Measurements from ENCODE around the gene BRIP1. TPM values are rescaled to one million over a fixed set of nuclear protein-coding genes. Genes with fewer than 3 reads are reported as not detected.

The BRIP1 gene
- total and polyA plus RNA-seq, 10 of the 15 experiments (the other 5 are each of a cell fraction or from before 2014, with no cell fraction given) = 4.0 to 24.2 (median 12.8) TPM

DNA sequence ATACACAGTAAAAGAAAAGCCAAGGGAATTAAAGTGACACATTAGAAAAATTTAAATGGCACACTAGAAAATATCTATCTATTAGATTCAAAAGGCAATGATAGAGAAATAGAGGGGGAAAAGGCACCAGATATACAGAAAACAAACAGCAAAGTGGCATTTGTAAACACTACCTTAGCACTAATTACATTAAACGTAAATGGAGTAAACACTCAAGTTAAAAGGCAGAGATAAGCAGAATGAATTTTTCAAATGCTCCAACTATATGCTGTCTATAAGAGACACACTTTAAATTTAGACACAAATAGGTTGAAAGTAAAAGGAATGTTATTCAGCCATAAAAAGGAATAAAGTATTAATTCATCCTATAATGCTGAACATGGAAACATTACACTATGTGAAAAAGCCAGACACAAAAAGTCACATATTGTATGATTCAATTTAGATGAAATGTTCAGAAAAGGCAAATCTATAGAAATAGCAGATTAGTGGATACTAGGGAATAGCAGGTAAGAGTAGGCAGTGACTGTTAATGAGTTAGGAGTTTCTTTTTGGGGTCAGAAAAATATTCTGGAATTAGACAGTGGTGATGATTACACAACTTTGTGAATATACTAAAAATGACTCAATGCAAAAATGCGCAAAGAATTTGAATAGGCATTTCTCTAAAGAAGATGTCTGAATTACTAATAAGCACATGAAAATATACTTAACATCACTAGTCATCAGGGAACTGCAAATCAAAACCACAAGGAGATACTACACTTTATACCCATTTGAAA is 92.4 kb downstream of the BRIP1 start:
- no peak for FAIRE-seq
- H3K27ac ChIP-seq (ENCODE audit: control insufficient read depth, insufficient read depth) = no peak overlapping the region
- no peaks in the 10 kb centered on the region for H3K27me3 ChIP-seq (replicated peaks in 1 of 2; ENCODE audit: control insufficient read depth in 2 of 2, insufficient read depth in 2 of 2, low read length in 1 of 2)
- H2AFZ ChIP-seq (ENCODE audit: control insufficient read depth, low read depth, low read length) = no peak overlapping the region
- intact Hi-C loops (cut with micrococcal nuclease; ENCODE audit: unreplicated experiment) = no loop called here
- no peak for ATAC-seq
- TF ChIP-seq, protein P1, sequence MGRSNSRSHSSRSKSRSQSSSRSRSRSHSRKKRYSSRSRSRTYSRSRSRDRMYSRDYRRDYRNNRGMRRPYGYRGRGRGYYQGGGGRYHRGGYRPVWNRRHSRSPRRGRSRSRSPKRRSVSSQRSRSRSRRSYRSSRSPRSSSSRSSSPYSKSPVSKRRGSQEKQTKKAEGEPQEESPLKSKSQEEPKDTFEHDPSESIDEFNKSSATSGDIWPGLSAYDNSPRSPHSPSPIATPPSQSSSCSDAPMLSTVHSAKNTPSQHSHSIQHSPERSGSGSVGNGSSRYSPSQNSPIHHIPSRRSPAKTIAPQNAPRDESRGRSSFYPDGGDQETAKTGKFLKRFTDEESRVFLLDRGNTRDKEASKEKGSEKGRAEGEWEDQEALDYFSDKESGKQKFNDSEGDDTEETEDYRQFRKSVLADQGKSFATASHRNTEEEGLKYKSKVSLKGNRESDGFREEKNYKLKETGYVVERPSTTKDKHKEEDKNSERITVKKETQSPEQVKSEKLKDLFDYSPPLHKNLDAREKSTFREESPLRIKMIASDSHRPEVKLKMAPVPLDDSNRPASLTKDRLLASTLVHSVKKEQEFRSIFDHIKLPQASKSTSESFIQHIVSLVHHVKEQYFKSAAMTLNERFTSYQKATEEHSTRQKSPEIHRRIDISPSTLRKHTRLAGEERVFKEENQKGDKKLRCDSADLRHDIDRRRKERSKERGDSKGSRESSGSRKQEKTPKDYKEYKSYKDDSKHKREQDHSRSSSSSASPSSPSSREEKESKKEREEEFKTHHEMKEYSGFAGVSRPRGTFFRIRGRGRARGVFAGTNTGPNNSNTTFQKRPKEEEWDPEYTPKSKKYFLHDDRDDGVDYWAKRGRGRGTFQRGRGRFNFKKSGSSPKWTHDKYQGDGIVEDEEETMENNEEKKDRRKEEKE (IDR thresholded peaks at IDR 0.05) = no peak
- TF ChIP-seq KDM1A (IDR thresholded peaks at IDR 0.05; ENCODE audit: borderline replicate concordance) = no peak
- peak; percentile 56 for TF ChIP-seq NFXL1 (IDR thresholded peaks at IDR 0.05; ENCODE audit: borderline replicate concordance)
- TF ChIP-seq JUNB (IDR thresholded peaks at IDR 0.05) = no peak
- H3K79me2 ChIP-seq (ENCODE audit: control insufficient read depth, insufficient read depth, low read length) = no peaks in the 10 kb centered on the region
- RAD21 ChIA-PET (ENCODE audit: unreplicated experiment) = no interaction called here
- SMC1A ChIA-PET (ENCODE audit: uncharacterized antibody, unreplicated experiment) = interaction anchor here (1.4 kb wide), 1 partner anchor 9 kb away, joined by 6 read pairs; no protein-coding TSS in a partner anchor
- H3K4me3 ChIP-seq = no peak overlapping the region
- no peak overlapping the region for H3K4me2 ChIP-seq (ENCODE audit: control insufficient read depth, insufficient read depth)
- peaks cover 5% of the 10 kb centered on the region; the same call in 2 of the 3 replicates for H3K9me3 ChIP-seq (replicated peaks; ENCODE audit: control insufficient read depth, insufficient read depth, low read length)
- in situ Hi-C loops (cut with MboI) = no loop called here
- CTCF ChIA-PET = no interaction called here
- WGBS (ENCODE audit: insufficient coverage, insufficient replicate concordance, low lambda C conversion rate, missing lambda C conversion rate) = 94% methylated on average over 2 of the region's 2 CpGs
- no peak overlapping the region for H3K9ac ChIP-seq (ENCODE audit: control insufficient read depth, insufficient read depth, low read length)
- POLR2A ChIA-PET = no interaction called here
- H3K4me1 ChIP-seq (ENCODE audit: control insufficient read depth, insufficient read depth, low read length) = no peaks in the 10 kb centered on the region
- no peaks in the 10 kb centered on the region for H4K20me1 ChIP-seq (ENCODE audit: control insufficient read depth, insufficient read depth)
- H3K36me3 ChIP-seq (ENCODE audit: control insufficient read depth in 2 of 2, insufficient read depth in 2 of 2, low read length in 1 of 2) = peaks cover 2 to 3% of the 10 kb centered on the region in 2 experiments; a peak in 3 of 4 replicates
- BruUV-seq (replicated peaks) = no TSS peak
- DNase-seq (ENCODE audit: low read depth, low spot score) = no peak
